Brain microvascular endothelial cell (primary cell): ENCODE data around the gene TMEM203.

Experiments
- DNase-seq: peaks from one replicate; pipeline ENCODE4 v3.0.0-alpha.2; 2020
- H3K27ac ChIP-seq: fragments of 250-450 bp; sonication (Bioruptor Pico); 2 replicates; pipeline ENCODE4 v1.5.1; 2020; ENCODE audit warnings: mild to moderate bottlenecking, moderate library complexity
- H3K27me3 ChIP-seq: fragments of 250-450 bp; sonication (Bioruptor Pico); replicated peaks from 2 replicates; pipeline ENCODE4 v1.5.1; 2020; ENCODE audit warnings: mild to moderate bottlenecking
- H3K36me3 ChIP-seq: fragments of 250-450 bp; sonication (Bioruptor Pico); replicated peaks from 2 replicates; pipeline ENCODE4 v1.5.1; 2020; ENCODE audit warnings: mild to moderate bottlenecking
- H3K4me3 ChIP-seq: 2 replicates; pipeline ENCODE4 v1.5.1; 2011; ENCODE audit warnings: low read depth, mild to moderate bottlenecking, control low read depth, low read length, moderate library complexity
- CTCF ChIP-seq: IDR thresholded peaks from 2 replicates; pipeline ENCODE4 v1.5.1; 2011; ENCODE audit warnings: low read depth, mild to moderate bottlenecking, moderate library complexity, low read length, control low read depth, inconsistent platforms; ENCODE audit errors: missing control alignments
- in situ Hi-C: cut with HindIII; loops from 2 replicates; pipeline ENCODE4 v1.10.0; 2017; ENCODE audit warnings: low sequenced_read_pairs, low pct_ligation_motif_present

TMEM203 gene

GRCh38 chr9:137174722-137175293 lies 30.6 kb downstream of the TMEM203 start:
- DNase-seq: no peak
- Histone ChIP-seq H3K4me3 (no peak overlapping the region), H3K27ac (no peak overlapping the region), H3K36me3 (peaks cover 19% of the 10 kb centered on the region), H3K27me3 (peaks cover 23% of the 10 kb centered on the region)
- no peak for TF ChIP-seq CTCF
- in situ Hi-C loops: no loop called here

- no peak for TF ChIP-seq CTCF
- DNase-seq: no peak
- Histone ChIP-seq H3K27me3 (peaks cover 31% of the 10 kb centered on the region), H3K4me3 (no peak overlapping the region), H3K27ac (no peak overlapping the region), H3K36me3 (peaks cover 13% of the 10 kb centered on the region)
- in situ Hi-C loops: no loop called here
Observed at GRCh38 chr9:137173796-137174664, 31.4 kb downstream of the TMEM203 start.

- Histone ChIP-seq H3K4me3 (no peak overlapping the region), H3K27ac (no peak overlapping the region), H3K27me3 (peaks cover 38% of the 10 kb centered on the region)
Observed at GRCh38 chr9:137172901-137173795, 32.3 kb downstream of the TMEM203 start.

GRCh38 chr9:137171149-137171900 lies 34.1 kb downstream of the TMEM203 start:
- peaks cover 54% of the 10 kb centered on the region for H3K27me3 ChIP-seq
- TF ChIP-seq CTCF: no peak
- in situ Hi-C loops: no loop called here
- no peak overlapping the region for H3K27ac ChIP-seq
- H3K4me3 ChIP-seq: no peak overlapping the region
- no peaks in the 10 kb centered on the region for H3K36me3 ChIP-seq
- no peak for DNase-seq

More at GRCh38 chr9:137172901-137173795, 32.3 kb downstream of the TMEM203 start:
- no peak for DNase-seq
- H3K36me3 ChIP-seq: peaks cover 7% of the 10 kb centered on the region
- no peak for TF ChIP-seq CTCF
- in situ Hi-C loops: no loop called here

- in situ Hi-C loops: no loop called here
Observed at GRCh38 chr9:137170486-137171148, 34.8 kb downstream of the TMEM203 start.

More at GRCh38 chr9:137170486-137171148, 34.8 kb downstream of the TMEM203 start:
- Histone ChIP-seq H3K27me3 (peaks cover 61% of the 10 kb centered on the region), H3K36me3 (no peaks in the 10 kb centered on the region), H3K4me3 (no peak overlapping the region), H3K27ac (no peak overlapping the region)
- DNase-seq: no peak
- no peak for TF ChIP-seq CTCF
